SKM-1 treated with dmso at 0.1 percent for 144 hours (cell line): ENCODE data around the gene PPT2.
A peak's percentile ranks its signal among the peaks of the same experiment; 100 is the strongest.
"Not testable (repeated sequence)": the region's sequence is repeated elsewhere in the genome, so short reads cannot be mapped to it uniquely, and the experiment has no call there.

Experiments used
- DNase-seq: peaks from one replicate; lab custom pipeline; 2025; ENCODE audit not compliant: unreplicated experiment; lab: John Stamatoyannopoulos, UW

Gene PPT2

GRCh38 chr6:32126880-32127279, 27.1 kb upstream of the PPT2 start:
- DNase-seq, result no peak

- DNase-seq, result no peak
Observed at GRCh38 chr6:32127409-32127716, 26.6 kb upstream of the PPT2 start.

- DNase-seq, result peak; percentile 99
Observed at GRCh38 chr6:32127717-32128592, 26.0 kb upstream of the PPT2 start, which contains the start of gene ATF6B. Gene ATF6B, minus strand, starts transcription at chr6:32128246. Its CDS starts 39 bp downstream, at chr6:32128207.

- DNase-seq, result no peak
Observed at GRCh38 chr6:32128751-32129296, 25.1 kb upstream of the PPT2 start.

- peak; percentile 61 for DNase-seq
Observed at GRCh38 chr6:32129297-32130088, 24.4 kb upstream of the PPT2 start.

GRCh38 chr6:32131439-32131948, 22.4 kb upstream of the PPT2 start:
- DNase-seq, result no peak

GRCh38 chr6:32132110-32132509, 21.8 kb upstream of the PPT2 start:
- DNase-seq, result no peak

- DNase-seq, result no peak
Observed at GRCh38 chr6:32133786-32134185, 20.2 kb upstream of the PPT2 start.

- DNase-seq, result no peak
Observed at GRCh38 chr6:32137454-32137853, 16.5 kb upstream of the PPT2 start.

- DNase-seq, result no peak
Observed at GRCh38 chr6:32139590-32139989, 14.4 kb upstream of the PPT2 start.

GRCh38 chr6:32140420-32141046, 13.4 kb upstream of the PPT2 start:
- no peak for DNase-seq

GRCh38 chr6:32144238-32144637, 9.7 kb upstream of the PPT2 start:
- DNase-seq, result not testable (repeated sequence)

- DNase-seq, result no peak
Observed at GRCh38 chr6:32146287-32146686, 7.7 kb upstream of the PPT2 start.

- no peak for DNase-seq
Observed at GRCh38 chr6:32146687-32147086, 7.3 kb upstream of the PPT2 start.

GRCh38 chr6:32147401-32148132, 6.4 kb upstream of the PPT2 start:
- DNase-seq, result no peak

GRCh38 chr6:32148289-32149091, 5.5 kb upstream of the PPT2 start:
- DNase-seq, result peak; percentile 59

- no peak for DNase-seq
Observed at GRCh38 chr6:32149092-32149755, 4.7 kb upstream of the PPT2 start.

GRCh38 chr6:32149932-32150870, 3.7 kb upstream of the PPT2 start:
- no peak for DNase-seq
